Stimulated activated CD4-positive, alpha-beta T cell treated with anti-CD3 and anti-CD28 coated beads, Interleukin-1b, Interleukin-23, amount 100 ng/mL, for 4 hours (primary cell): ENCODE data around the gene GPR137B.

ENCODE experiments used
- DNase-seq, 2 donors: peaks; one replicate each; pipeline ENCODE4 v3.0.0-alpha.2; 2020; ENCODE audit warnings: low read depth in 2 of 2

GPR137B gene

GRCh38 chr1:236258114-236258622 lies 115.8 kb downstream of the GPR137B start:
- no peak for DNase-seq
